ENCODE measurements around the gene FGF18. TPM values are rescaled to one million over a fixed set of nuclear protein-coding genes. Genes with fewer than 3 reads are reported as not detected.

The FGF18 gene
- total RNA-seq, 1 experiment from 2014 or later, result not detected

GRCh38 chr5:171442287-171443042, 23.0 kb downstream of the FGF18 start:
- no peak for DNase-seq (ENCODE audit: low read depth)

DNA sequence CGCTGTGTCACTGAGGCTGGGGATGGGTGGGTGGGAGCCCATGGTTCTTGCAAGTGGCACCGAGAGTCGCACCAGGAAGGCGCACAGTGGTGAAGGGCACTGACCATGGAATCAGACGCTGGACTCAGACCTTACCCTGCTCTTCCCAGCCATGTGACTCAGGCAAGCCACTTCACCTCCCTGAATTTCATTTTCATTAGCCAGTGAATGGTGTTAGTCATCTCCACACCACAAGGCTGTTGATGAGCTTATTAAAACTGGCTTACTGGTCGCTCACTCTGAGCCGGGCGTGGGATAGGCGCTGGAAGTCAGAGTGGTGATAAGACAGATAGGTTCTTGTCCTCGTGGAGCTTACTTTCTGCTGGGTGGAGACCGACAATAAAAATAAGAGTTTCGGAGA, 25.1 kb downstream of the FGF18 start:
- DNase-seq (ENCODE audit: low read depth), result peak; percentile 58

DNA sequence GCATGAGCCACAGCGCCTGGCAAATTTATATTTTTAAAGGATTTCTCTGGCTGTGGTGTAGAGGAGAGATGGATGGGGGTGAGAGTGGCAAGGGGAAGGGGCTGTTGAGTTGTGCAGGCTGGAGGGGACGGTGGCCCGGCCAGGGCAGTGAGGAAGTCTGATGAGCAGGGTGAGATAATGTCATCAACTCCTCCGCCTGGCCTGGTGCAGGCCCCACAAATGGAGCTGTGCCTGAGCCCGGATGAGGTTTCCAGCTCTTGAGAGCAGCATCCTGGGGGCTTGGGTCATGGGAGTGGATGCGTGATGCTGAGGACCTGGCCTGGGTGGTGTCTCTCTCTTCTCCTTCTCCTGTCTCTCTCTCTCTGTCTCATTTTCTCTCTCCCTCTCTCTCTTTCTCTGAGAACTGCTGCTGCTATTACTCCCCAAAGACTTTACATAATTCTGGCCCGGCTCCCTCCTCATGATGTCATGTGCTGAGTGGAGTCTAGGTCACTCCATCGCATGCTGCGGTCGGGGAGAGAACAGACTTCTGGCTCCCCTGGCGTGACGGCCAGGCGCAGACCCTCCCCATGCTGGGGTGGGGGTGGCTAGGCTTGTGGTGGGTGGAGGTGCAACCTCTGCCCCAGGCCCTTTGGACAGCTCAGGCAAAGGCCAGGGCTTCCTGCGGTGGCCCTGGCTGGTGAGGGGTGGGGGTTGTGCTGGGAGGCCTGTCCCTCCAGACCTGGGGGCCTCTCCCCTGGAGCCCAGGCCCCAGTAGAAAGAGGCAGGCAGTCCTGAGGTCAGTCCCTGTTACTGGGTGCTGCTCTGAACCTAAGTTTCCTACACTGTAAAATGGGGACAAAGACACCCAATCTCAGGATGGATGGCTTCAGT, 26.4 kb downstream of the FGF18 start:
- DNase-seq (ENCODE audit: low read depth), result no peak

GRCh38 chr5:171447226-171447625, 27.8 kb downstream of the FGF18 start:
- no peak for DNase-seq (ENCODE audit: low read depth)

DNA sequence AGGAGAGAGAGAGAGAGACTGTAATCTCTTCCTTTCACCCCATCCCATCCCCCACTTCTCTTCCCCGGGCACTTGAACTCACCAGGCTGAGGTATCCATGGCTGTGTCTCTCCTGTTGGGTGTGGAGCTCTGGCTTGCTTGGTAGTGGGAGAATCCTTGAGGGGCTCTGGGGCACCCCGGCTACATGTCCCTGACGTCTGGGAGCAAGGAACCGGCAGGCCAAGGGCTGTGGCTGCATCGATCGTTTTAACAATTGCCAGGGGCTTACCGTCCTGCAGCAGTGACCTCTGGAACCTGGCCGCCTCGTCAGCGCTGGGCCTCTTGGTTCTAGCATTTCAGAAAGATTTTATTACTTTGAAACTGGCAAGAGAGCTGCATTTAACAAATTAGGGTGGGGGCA, 30.0 kb downstream of the FGF18 start:
- DNase-seq (ENCODE audit: low read depth), result no peak

DNA sequence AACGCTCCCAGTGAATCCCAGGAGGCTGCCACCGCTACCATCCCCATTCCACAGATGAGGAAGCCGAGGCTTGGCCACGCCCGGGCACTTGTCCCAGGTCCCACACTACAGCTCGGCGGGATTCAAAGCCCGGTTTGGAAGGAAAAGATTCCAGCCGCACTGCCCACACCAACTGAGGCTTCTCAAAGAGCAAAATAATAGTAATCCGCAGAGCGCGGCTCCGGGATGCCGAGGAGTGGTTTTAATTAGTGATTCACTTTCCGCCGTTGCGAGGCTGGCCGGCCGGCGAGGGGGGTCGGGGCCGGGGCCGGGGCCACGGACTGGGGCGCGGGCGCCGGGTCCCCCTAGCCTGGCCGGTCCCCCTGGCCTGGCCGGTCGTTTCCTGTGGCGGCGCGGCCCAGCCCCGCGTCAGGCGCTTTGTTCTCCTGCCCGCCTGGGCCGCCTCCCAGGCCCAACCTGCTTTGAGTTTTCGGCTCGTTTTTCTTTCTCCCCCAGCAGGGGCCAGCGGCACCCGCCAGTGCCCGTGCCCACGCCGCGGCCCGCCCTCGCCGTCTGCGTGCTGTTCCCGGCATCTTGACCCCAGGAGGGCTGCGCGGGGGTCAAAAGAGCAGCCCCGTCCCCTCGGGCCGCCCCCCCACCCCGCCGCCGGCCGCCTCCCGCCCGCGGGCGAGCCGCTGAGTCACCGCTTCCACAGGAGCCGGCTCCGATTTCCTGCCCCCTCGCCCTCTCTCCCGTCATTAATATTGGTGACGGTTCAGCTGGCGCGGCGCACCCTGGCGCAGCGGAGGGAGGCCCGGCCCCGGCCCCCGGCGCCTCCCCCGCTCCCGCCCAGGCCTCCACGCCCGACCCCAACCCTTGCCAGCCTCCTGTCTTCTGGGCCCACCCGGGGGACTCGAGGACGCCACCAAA, 31.2 kb downstream of the FGF18 start:
- peak; percentile 71 for DNase-seq (ENCODE audit: low read depth)

DNA sequence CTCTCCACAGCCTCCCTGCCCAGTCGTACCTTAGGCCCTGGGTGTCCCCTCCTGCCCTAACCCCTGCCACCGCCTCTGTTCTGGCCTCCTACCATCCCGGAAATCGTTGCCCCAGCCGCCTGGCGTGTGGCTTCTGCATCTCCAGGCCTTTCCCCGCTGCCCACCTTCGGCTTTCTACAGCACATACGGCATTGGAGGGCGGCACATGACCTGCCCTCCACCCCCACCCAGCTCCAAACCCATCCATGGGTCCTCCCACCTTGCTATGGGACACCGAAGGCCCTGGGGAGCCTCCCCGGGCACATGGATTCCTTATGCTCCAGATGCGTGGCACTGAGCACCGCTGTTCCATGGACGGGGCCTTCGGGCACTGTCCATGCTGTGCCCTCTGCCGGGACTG, 32.0 kb downstream of the FGF18 start:
- no peak for DNase-seq (ENCODE audit: low read depth)

GRCh38 chr5:171453056-171453725, 33.7 kb downstream of the FGF18 start:
- no peak for DNase-seq (ENCODE audit: low read depth)

- no peak for DNase-seq (ENCODE audit: low read depth)
Observed at GRCh38 chr5:171453988-171454387, 34.5 kb downstream of the FGF18 start.

GRCh38 chr5:171454549-171454948, 35.1 kb downstream of the FGF18 start:
- no peak for DNase-seq (ENCODE audit: low read depth)

GRCh38 chr5:171455522-171455921, 36.1 kb downstream of the FGF18 start:
- DNase-seq (ENCODE audit: low read depth), result no peak

DNA sequence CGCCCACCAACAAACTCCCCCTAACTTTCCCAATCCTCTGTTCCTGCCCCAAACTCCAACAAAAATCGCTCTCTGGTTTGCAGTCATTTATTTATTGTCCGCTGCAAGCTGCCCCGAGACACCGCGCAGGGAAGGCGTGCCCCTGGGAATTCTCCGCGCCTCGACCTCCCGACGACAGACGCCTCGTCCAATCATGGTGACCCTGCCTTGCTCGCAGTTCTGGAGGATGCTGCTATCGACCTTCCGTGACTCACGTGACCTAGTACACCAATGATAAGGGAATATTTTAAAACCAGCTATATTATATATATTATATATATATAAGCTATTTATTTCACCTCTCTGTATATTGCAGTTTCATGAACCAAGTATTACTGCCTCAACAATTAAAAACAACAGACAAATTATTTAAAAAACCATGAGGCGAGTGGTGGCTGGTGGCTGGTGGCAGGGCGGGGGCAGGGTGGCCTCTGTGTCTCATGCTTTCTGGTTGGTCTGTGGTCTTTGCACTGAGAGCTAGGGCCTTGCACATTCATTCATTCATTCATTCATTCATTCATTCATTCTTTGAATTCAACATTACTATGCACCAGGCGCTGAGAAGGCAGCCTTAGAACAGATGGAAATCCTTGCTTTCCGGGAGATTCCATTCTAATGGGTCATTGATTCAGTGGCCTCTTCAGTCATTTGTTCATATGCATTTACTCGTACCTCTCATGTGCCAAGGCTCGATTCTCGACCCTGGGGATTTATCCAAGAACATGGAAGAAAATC, 37.9 kb downstream of the FGF18 start:
- DNase-seq (ENCODE audit: low read depth), result no peak

- no peak for DNase-seq (ENCODE audit: low read depth)
Observed at GRCh38 chr5:171459839-171460238, 40.4 kb downstream of the FGF18 start.

DNA sequence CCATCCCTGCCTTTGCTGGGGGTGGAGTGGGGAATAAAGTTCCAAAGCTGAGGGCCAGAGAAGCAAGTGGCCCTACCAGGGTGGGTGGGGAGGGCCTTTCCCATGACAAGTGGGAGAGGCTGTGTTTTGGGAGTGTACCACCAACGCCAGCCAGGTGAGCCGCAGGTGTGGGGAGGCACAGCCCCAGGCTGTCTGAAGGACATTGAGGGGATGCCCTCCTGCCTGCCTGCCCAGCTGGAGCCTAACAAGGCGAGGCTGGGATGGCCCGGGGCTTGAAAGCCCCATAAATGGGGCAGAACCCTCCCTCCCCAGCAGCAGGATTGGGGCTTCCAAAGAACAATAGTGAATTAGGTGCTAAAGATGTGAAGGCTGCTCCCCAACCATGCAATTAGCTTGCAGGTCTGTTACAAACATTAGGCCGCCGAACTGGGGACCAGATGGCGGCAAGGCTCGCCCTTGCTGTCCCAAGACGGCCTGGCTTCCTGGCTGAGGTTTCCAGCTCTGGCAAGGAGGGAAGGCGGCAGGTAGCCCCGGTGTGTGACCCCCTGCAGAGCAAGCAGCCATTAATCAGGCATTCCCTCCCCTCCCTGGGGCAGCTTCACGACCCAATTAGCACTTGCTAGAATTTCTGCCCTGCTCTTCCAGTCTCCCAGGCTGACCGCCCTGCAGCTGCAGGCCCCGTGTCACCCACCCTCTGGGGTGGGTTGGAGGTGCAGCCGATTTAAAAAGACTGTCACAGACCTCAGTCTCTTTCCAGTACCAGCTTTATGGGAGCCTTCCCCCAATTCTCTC, 42.9 kb downstream of the FGF18 start:
- no peak for DNase-seq (ENCODE audit: low read depth)

- DNase-seq (ENCODE audit: low read depth), result no peak
Observed at GRCh38 chr5:171462928-171463861, 43.7 kb downstream of the FGF18 start.

DNA sequence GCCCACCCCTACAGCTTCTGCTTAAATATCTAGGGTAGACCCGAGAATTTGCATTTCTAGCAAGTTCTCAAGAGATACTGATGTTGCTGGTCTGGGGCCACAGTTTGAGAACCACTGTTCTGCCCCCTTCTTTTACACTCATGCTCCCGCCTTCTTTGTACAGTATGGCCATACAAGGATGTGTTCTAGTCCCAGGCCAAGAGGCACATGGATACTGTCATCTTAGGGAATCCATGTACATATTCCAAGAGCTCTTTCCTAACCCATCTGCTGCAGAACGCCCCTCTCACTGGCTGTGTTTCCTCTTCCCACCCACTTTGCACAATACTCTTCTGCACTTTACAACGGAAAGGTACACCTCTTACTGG, 44.4 kb downstream of the FGF18 start:
- no peak for DNase-seq (ENCODE audit: low read depth)

GRCh38 chr5:171464829-171465228, 45.4 kb downstream of the FGF18 start:
- no peak for DNase-seq (ENCODE audit: low read depth)

DNA sequence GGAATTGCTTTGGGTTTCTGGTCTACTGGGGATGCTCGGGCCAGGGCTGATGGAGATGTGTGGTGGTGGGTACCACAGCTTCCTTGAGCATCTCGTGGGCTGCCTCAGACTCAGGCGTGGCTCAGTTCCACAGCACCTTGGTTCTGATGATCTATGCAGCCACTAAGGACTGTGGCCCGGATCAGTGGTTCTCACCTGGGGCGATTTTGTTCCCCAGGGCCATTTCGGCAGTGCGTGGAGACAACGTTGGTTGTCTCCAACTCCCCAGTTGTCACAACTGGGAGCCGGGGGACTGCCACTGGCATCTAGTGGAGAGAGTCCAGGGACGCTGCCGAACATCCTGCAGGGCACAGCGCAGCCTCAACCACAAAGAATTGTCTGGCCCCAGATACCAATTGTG, 47.7 kb downstream of the FGF18 start:
- no peak for DNase-seq (ENCODE audit: low read depth)

- DNase-seq (ENCODE audit: low read depth), result no peak
Observed at GRCh38 chr5:171469326-171469725, 49.9 kb downstream of the FGF18 start.

Measured in M059J (cell line).